Uterus (tissue), 4 donors: Measurements from ENCODE around the gene BCKDK. TPM values are rescaled to one million over a fixed set of nuclear protein-coding genes. Genes with fewer than 3 reads are reported as not detected.
A peak's percentile ranks its signal among the peaks of the same experiment; 100 is the strongest.

Experiments used
- DNase-seq, 2 donors: peaks; one replicate each; pipeline ENCODE4 v3.0.0-alpha.2; 2019 to 2020
- H3K27ac ChIP-seq, 2 donors: fragments of 200-600 bp; sonication (generic); 1 replicate in 1 of 2; 2 replicates in 1 of 2; pipeline ENCODE4 v1.5.1; 2016 to 2018
- H3K27me3 ChIP-seq, 2 donors: fragments of 200-600 bp; sonication (generic); one replicate each; pipeline ENCODE4 v1.5.1; 2018 to 2019; ENCODE audit warnings: control low read depth in 1 of 2
- H3K36me3 ChIP-seq, 2 donors: fragments of 200-600 bp; sonication (generic); one replicate each; pipeline ENCODE4 v1.5.1; 2019; ENCODE audit warnings: control low read depth in 1 of 2
- H3K4me1 ChIP-seq, 2 donors: fragments of 200-600 bp; sonication (generic); one replicate each; pipeline ENCODE4 v1.5.1; 2018 to 2019; ENCODE audit warnings: control low read depth in 1 of 2
- H3K4me3 ChIP-seq, 2 donors: fragments of 200-600 bp; sonication (generic); 1 replicate in 1 of 2; 2 replicates in 1 of 2; pipeline ENCODE4 v1.5.1; 2018 to 2019; ENCODE audit warnings: mild to moderate bottlenecking in 1 of 2
- H3K9me3 ChIP-seq, 2 donors: fragments of 200-600 bp; sonication (generic); one replicate each; pipeline ENCODE4 v1.5.1; 2019; ENCODE audit warnings: control low read depth in 1 of 2
- POLR2A ChIP-seq, 2 donors: fragments of 450-650 bp; IDR thresholded peaks; one replicate each; pipeline ENCODE4 v1.6.1; 2016; ENCODE audit warnings: antibody characterized with exemption in 2 of 2, mild to moderate bottlenecking in 1 of 2, moderate library complexity in 1 of 2
- intact Hi-C: fragments of 100-400 bp; cut with DNase I; formaldehyde crosslinking; loops from one replicate; pipeline ENCODE4 v1.15.1; 2023; ENCODE audit warnings: low total_unique reads
- total RNA-seq, 4 donors: library from RNA; depleted of rRNA in 3 of 4; stranded (reverse); fragments of >200 nt in 3 of 4; gene quantifications; one replicate each; pipeline versions ENCODE4 v1.1.0 to v1.2.4, GENCODE V29; 2014 to 2023
- TF ChIP-seq, protein P1 (sequence below), 4 experiments: fragments of 200-600 bp in 2 of 4; fragments of 450-650 bp in 2 of 4; sonication (generic) in 2 of 4; IDR thresholded peaks; one replicate each; pipeline ENCODE4 v1.5.1; 2016 to 2019; ENCODE audit warnings: antibody characterized with exemption in 4 of 4, mild to moderate bottlenecking in 2 of 4, moderate library complexity in 1 of 4
- donor health status: DM: yes; HTN: yes; CAD: no.

The BCKDK gene
- total RNA-seq, 4 donors from 2014 or later = 15.3 to 32.1 (median 21.9) TPM

DNA sequence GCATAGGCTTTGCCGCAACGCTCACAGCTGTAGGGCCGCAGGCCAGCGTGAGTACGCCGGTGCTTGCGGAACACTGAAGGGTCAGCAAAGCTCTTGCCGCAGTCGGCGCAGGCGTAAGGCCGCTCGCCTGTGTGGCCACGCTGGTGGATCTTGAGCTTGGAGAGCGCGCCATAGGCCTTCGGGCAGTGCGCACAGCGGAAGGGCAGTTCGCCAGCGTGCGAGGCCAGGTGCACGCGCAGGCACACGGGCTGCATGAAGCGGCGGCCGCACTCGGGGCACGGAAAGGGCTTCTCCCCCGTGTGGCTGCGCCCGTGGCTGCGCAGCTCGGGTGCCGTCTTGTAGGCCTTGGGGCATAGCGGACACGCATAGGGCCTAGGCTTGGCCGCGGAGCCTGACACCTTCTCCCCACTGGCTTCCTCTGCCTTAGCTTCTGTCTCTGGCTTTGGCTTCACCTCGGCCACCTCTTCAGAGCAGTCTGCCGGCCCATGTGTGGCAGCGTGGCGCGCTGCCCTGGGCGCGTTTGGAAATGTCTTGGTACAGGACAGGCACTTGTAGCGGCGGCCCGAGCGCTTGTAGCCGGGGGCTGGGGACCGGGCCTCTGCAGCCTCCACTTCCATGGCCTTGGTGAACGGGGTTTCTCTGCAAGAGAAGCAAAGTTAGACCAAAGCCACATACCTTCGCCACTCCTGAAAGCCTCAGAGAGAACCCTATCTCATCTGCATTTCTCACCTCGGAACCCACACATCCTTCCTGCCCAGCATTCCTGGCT lies 44.2 kb upstream of the BCKDK start:
- peak overlapping the region; percentile 52 to 69 for H3K27ac ChIP-seq
- no peak overlapping the region for H3K4me3 ChIP-seq
- no peaks in the 10 kb centered on the region for H3K4me1 ChIP-seq
- H3K36me3 ChIP-seq = no peaks in the 10 kb centered on the region
- intact Hi-C loops = no loop called here
- DNase-seq = no peak
- TF ChIP-seq POLR2A (IDR thresholded peaks at IDR 0.05) = no peak
- TF ChIP-seq, protein P1, sequence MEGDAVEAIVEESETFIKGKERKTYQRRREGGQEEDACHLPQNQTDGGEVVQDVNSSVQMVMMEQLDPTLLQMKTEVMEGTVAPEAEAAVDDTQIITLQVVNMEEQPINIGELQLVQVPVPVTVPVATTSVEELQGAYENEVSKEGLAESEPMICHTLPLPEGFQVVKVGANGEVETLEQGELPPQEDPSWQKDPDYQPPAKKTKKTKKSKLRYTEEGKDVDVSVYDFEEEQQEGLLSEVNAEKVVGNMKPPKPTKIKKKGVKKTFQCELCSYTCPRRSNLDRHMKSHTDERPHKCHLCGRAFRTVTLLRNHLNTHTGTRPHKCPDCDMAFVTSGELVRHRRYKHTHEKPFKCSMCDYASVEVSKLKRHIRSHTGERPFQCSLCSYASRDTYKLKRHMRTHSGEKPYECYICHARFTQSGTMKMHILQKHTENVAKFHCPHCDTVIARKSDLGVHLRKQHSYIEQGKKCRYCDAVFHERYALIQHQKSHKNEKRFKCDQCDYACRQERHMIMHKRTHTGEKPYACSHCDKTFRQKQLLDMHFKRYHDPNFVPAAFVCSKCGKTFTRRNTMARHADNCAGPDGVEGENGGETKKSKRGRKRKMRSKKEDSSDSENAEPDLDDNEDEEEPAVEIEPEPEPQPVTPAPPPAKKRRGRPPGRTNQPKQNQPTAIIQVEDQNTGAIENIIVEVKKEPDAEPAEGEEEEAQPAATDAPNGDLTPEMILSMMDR (IDR thresholded peaks at IDR 0.05) = no peak
- no peaks in the 10 kb centered on the region for H3K9me3 ChIP-seq
- no peaks in the 10 kb centered on the region for H3K27me3 ChIP-seq

DNA sequence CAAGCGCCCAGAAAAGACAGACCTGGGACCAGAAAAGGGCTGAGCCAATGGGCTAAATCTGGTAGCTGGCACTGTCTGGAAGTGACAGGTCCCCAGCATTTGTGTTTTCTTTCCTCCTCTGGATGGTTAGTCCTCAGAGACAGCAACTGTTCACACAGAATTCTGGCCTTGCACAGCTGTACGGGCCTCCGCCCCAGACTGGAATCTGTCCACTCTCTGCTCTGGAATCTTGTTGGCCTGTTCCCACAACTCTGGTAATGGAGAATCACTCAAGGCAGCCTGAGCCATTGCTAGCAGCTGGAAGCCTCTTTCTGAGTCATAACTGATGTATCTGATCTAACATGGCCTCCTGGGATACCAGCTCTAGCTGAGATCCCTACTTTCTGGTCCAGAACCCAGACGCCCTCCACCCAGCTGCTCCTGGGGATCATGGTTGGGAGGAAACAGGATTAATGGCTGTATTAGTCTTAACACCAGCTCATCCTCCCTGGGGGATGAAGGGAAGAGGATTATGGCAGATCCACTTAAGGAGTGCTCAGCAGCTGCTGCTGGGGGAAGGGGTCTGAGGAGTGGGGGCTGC lies 43.2 kb upstream of the BCKDK start:
- no peaks in the 10 kb centered on the region for H3K4me1 ChIP-seq
- H3K4me3 ChIP-seq = no peak overlapping the region
- TF ChIP-seq, protein P1 (IDR thresholded peaks at IDR 0.05) = no peak
- TF ChIP-seq POLR2A (IDR thresholded peaks at IDR 0.05) = no peak
- H3K36me3 ChIP-seq = no peaks in the 10 kb centered on the region
- H3K27ac ChIP-seq = peak overlapping the region; percentile 52 to 69
- DNase-seq = peak; percentile 65 to 69
- intact Hi-C loops = no loop called here
- H3K9me3 ChIP-seq = no peaks in the 10 kb centered on the region
- H3K27me3 ChIP-seq = no peaks in the 10 kb centered on the region

DNA sequence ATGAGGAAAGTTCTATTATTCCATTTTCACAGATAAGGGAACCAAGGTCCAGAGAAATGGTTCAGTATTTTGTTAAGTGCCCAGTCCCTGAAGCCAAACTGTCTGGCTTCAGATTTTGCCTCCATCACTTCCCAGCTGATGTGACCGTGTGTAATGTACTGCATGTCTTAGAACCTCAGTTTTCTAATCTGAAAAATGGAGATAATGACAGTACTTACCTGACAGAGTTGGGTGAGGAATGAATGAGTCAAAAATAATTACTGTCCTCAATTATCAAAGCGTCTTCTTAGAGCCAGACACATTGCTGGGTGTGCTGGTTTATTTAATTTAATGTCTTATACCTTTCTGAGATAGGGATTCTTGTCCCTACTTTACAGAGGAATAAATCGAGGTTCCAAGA lies 40.8 kb upstream of the BCKDK start:
- H3K27ac ChIP-seq = no peak overlapping the region
- no peaks in the 10 kb centered on the region for H3K9me3 ChIP-seq
- no peak for DNase-seq
- TF ChIP-seq POLR2A (IDR thresholded peaks at IDR 0.05) = no peak
- TF ChIP-seq, protein P1 (IDR thresholded peaks at IDR 0.05) = no peak
- H3K4me3 ChIP-seq = no peak overlapping the region
- intact Hi-C loops = no loop called here
- no peaks in the 10 kb centered on the region for H3K36me3 ChIP-seq
- no peaks in the 10 kb centered on the region for H3K27me3 ChIP-seq
- H3K4me1 ChIP-seq = peaks cover 0 to 8% of the 10 kb centered on the region in 2 donors

DNA sequence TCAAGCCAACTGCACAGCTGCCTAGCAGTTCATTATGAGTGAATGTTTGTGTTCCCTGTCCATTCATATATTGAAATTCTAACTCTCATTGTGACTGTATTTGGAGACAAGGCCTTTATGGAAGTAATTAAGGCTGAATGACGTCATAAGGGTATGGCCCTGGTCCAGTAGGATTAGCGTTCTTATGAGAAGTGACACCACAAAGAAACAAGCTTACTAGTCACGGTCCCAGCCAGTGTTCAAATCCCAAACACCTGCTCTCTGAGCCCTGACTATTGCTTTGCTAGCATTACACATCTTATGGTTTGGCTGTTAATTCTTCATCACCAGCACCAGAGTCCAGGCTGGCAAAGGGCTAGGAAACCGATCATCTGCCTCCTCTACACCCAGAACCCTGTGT lies 36.3 kb upstream of the BCKDK start:
- no peak for DNase-seq
- Histone ChIP-seq H3K4me3 (no peak overlapping the region), H3K4me1 (peaks cover 0 to 10% of the 10 kb centered on the region in 2 donors), H3K36me3 (no peaks in the 10 kb centered on the region), H3K9me3 (no peaks in the 10 kb centered on the region), H3K27ac (peak overlapping the region; percentile 92 to 93), H3K27me3 (no peaks in the 10 kb centered on the region)
- intact Hi-C loops = no loop called here
- no peak for TF ChIP-seq POLR2A (IDR thresholded peaks at IDR 0.05)
- TF ChIP-seq, protein P1 (IDR thresholded peaks at IDR 0.05) = no peak

DNA sequence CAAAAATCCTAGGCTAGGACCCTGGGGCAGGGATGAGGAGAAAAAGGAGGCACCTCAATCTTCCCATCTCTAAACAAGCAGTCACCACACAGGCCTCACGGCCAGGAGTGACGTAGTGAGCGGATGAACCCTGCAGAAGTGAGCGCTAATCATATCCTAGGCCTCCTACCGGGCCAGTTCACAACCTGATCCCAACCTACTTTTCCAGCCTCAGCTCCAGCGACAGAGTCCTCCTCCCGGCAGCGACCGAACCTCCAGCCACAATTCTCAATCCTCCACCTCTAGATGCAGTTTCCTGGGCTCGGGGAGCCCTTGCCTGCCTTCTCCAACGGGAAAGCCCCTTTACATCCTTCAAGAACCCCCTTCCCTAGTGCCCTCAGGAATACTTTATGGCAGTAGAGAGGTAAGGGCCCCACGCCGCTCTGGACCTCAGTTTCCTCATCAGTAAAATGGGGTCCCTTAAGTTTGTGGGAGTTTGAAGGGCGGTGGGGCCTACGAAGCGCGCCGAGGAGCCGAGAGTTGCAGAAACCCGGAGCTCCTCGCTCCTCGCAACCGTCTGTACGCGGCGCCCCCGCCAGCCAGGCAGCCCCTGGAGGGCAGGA lies 35.5 kb upstream of the BCKDK start:
- Histone ChIP-seq H3K9me3 (no peaks in the 10 kb centered on the region), H3K27me3 (no peaks in the 10 kb centered on the region), H3K4me1 (peaks cover 0 to 10% of the 10 kb centered on the region in 2 donors), H3K27ac (peak overlapping the region; percentile 92 to 93), H3K36me3 (no peaks in the 10 kb centered on the region), H3K4me3 (peak overlapping the region; percentile 67 to 73)
- no peak for DNase-seq
- intact Hi-C loops = no loop called here
- TF ChIP-seq POLR2A (IDR thresholded peaks at IDR 0.05) = no peak
- TF ChIP-seq, protein P1 (IDR thresholded peaks at IDR 0.05) = no peak
